Activated naive CD4-positive, alpha-beta T cell treated with anti-CD3 and anti-CD28 coated beads, Interleukin-2, amount 50 U/mL, for 24 hours (primary cell): ENCODE measurements around the gene AGRN.

Experiments used
- H3K27ac Mint-ChIP-seq: one replicate; pipeline ENCODE4 v1.8.0; 2021; ENCODE audit warnings: mild to moderate bottlenecking, mixed read lengths
- H3K27me3 Mint-ChIP-seq: one replicate; pipeline ENCODE4 v1.8.0; 2021; ENCODE audit warnings: mixed read lengths
- H3K36me3 Mint-ChIP-seq: one replicate; pipeline ENCODE4 v1.8.0; 2021; ENCODE audit warnings: mixed read lengths
- H3K4me1 Mint-ChIP-seq: one replicate; pipeline ENCODE4 v1.8.0; 2021; ENCODE audit warnings: mixed read lengths
- H3K4me3 Mint-ChIP-seq: one replicate; pipeline ENCODE4 v1.8.0; 2021; ENCODE audit warnings: mild to moderate bottlenecking, mixed read lengths
- H3K9me3 Mint-ChIP-seq: one replicate; pipeline ENCODE4 v1.8.0; 2021; ENCODE audit warnings: mixed read lengths

AGRN gene

DNA sequence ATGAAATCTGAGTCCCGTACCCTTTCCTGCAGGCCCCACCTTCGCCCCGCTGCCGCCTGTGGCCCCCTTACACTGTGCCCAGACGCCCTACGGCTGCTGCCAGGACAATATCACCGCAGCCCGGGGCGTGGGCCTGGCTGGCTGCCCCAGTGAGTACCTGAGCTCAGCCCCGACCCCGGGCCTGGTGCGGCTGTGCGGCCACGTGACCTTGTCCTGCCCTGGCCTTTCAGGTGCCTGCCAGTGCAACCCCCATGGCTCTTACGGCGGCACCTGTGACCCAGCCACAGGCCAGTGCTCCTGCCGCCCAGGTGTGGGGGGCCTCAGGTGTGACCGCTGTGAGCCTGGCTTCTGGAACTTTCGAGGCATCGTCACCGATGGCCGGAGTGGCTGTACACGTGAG lies 25.2 kb downstream of the AGRN start:
- H3K4me3 Mint-ChIP-seq, result no peak overlapping the region
- no peaks in the 10 kb centered on the region for H3K4me1 Mint-ChIP-seq

DNA sequence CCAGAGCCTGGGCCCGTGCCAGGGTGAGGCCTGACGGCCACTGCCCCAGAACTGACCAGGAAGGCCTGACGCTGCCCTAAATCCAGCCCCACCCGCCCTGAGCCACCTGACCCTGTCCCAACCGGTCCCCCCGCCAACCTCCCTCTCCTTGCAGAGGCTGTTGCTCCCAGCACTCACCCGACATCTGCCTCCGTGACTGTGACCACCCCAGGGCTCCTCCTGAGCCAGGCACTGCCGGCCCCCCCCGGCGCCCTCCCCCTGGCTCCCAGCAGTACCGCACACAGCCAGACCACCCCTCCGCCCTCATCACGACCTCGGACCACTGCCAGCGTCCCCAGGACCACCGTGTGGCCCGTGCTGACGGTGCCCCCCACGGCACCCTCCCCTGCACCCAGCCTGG lies 26.3 kb downstream of the AGRN start:
- no peak overlapping the region for H3K27ac Mint-ChIP-seq
- H3K36me3 Mint-ChIP-seq, result no peaks in the 10 kb centered on the region
- H3K4me1 Mint-ChIP-seq, result no peaks in the 10 kb centered on the region
- no peaks in the 10 kb centered on the region for H3K27me3 Mint-ChIP-seq
- H3K4me3 Mint-ChIP-seq, result no peak overlapping the region
- H3K9me3 Mint-ChIP-seq, result no peaks in the 10 kb centered on the region

More for the DNA sequence above, 25.2 kb downstream of the AGRN start:
- Mint-ChIP-seq H3K27me3 (no peaks in the 10 kb centered on the region), H3K9me3 (no peaks in the 10 kb centered on the region), H3K27ac (no peak overlapping the region), H3K36me3 (no peaks in the 10 kb centered on the region)

- H3K27me3 Mint-ChIP-seq, result no peaks in the 10 kb centered on the region
- H3K4me3 Mint-ChIP-seq, result no peak overlapping the region
- no peaks in the 10 kb centered on the region for H3K36me3 Mint-ChIP-seq
- H3K4me1 Mint-ChIP-seq, result no peaks in the 10 kb centered on the region
- no peak overlapping the region for H3K27ac Mint-ChIP-seq
- no peaks in the 10 kb centered on the region for H3K9me3 Mint-ChIP-seq
These were observed 26.8 kb downstream of the AGRN start for GRCh38 chr1:1046767-1047166.

- H3K4me3 Mint-ChIP-seq, result no peak overlapping the region
- H3K27me3 Mint-ChIP-seq, result no peaks in the 10 kb centered on the region
- H3K4me1 Mint-ChIP-seq, result no peaks in the 10 kb centered on the region
- H3K27ac Mint-ChIP-seq, result no peak overlapping the region
- H3K9me3 Mint-ChIP-seq, result no peaks in the 10 kb centered on the region
- H3K36me3 Mint-ChIP-seq, result no peaks in the 10 kb centered on the region
These were observed 27.5 kb downstream of the AGRN start for GRCh38 chr1:1047407-1047806.

DNA sequence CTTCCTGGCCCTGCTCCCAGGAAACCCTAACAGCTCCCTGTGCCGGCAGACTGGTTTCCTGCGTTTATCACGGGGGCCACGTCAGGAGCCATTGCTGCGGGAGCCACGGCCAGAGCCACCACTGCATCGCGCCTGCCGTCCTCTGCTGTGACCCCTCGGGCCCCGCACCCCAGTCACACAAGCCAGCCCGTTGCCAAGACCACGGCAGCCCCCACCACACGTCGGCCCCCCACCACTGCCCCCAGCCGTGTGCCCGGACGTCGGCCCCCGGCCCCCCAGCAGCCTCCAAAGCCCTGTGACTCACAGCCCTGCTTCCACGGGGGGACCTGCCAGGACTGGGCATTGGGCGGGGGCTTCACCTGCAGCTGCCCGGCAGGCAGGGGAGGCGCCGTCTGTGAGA lies 28.0 kb downstream of the AGRN start:
- no peaks in the 10 kb centered on the region for H3K4me1 Mint-ChIP-seq
- no peaks in the 10 kb centered on the region for H3K36me3 Mint-ChIP-seq
- H3K27ac Mint-ChIP-seq, result no peak overlapping the region

DNA sequence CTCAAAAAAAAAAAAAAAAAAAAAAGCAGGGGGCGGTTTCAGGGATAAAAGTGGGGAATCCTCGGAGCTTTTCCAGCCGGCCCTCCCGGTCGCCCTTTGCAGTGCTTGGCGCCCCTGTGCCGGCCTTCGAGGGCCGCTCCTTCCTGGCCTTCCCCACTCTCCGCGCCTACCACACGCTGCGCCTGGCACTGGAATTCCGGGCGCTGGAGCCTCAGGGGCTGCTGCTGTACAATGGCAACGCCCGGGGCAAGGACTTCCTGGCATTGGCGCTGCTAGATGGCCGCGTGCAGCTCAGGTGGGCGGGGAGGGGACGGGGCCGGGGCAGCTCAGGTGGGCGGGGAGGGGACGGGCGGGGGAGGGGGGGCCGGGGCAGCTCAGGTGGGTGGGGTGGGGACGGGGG lies 28.8 kb downstream of the AGRN start:
- no peaks in the 10 kb centered on the region for H3K36me3 Mint-ChIP-seq
- no peaks in the 10 kb centered on the region for H3K4me1 Mint-ChIP-seq
- no peak overlapping the region for H3K27ac Mint-ChIP-seq

More for the DNA sequence above, 28.0 kb downstream of the AGRN start:
- no peaks in the 10 kb centered on the region for H3K9me3 Mint-ChIP-seq
- H3K27me3 Mint-ChIP-seq, result no peaks in the 10 kb centered on the region
- H3K4me3 Mint-ChIP-seq, result no peak overlapping the region

GRCh38 chr1:1049318-1050165 lies 29.6 kb downstream of the AGRN start:
- Mint-ChIP-seq H3K27ac (no peak overlapping the region), H3K4me1 (no peaks in the 10 kb centered on the region), H3K4me3 (no peak overlapping the region), H3K9me3 (no peaks in the 10 kb centered on the region), H3K36me3 (no peaks in the 10 kb centered on the region), H3K27me3 (no peaks in the 10 kb centered on the region)

More for the DNA sequence above, 28.8 kb downstream of the AGRN start:
- no peaks in the 10 kb centered on the region for H3K9me3 Mint-ChIP-seq
- H3K4me3 Mint-ChIP-seq, result no peak overlapping the region
- no peaks in the 10 kb centered on the region for H3K27me3 Mint-ChIP-seq

DNA sequence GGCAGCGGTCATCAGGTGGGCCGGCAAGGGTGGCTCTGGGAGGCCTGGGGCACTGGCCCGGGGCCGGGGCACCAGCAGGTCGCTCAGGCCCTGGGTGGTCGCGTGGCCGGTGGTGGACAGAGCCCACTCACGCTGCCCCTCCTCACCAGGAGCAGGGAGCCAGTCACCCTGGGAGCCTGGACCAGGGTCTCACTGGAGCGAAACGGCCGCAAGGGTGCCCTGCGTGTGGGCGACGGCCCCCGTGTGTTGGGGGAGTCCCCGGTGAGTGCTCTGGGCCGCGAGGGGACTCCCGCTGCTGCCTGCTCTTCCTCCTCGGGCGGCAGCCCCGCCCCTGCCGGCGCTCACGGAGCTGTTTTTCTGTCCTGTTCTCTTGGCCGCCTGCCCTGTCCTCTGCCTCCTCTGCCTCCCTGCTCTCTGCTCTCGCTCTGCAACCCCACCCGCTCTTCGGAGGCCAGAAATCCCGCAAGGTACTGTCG lies 30.7 kb downstream of the AGRN start:
- Mint-ChIP-seq H3K9me3 (no peaks in the 10 kb centered on the region), H3K4me1 (no peaks in the 10 kb centered on the region), H3K36me3 (no peaks in the 10 kb centered on the region), H3K27me3 (no peaks in the 10 kb centered on the region), H3K27ac (no peak overlapping the region), H3K4me3 (no peak overlapping the region)

GRCh38 chr1:1051127-1051810 lies 31.3 kb downstream of the AGRN start:
- H3K9me3 Mint-ChIP-seq, result no peaks in the 10 kb centered on the region
- no peaks in the 10 kb centered on the region for H3K4me1 Mint-ChIP-seq
- no peak overlapping the region for H3K27ac Mint-ChIP-seq
- no peak overlapping the region for H3K4me3 Mint-ChIP-seq
- no peaks in the 10 kb centered on the region for H3K36me3 Mint-ChIP-seq
- H3K27me3 Mint-ChIP-seq, result no peaks in the 10 kb centered on the region

- Mint-ChIP-seq H3K4me1 (no peaks in the 10 kb centered on the region), H3K9me3 (no peaks in the 10 kb centered on the region), H3K27me3 (no peaks in the 10 kb centered on the region), H3K4me3 (no peak overlapping the region), H3K27ac (no peak overlapping the region), H3K36me3 (no peaks in the 10 kb centered on the region)
These were observed 32.3 kb downstream of the AGRN start for GRCh38 chr1:1052003-1052840.

DNA sequence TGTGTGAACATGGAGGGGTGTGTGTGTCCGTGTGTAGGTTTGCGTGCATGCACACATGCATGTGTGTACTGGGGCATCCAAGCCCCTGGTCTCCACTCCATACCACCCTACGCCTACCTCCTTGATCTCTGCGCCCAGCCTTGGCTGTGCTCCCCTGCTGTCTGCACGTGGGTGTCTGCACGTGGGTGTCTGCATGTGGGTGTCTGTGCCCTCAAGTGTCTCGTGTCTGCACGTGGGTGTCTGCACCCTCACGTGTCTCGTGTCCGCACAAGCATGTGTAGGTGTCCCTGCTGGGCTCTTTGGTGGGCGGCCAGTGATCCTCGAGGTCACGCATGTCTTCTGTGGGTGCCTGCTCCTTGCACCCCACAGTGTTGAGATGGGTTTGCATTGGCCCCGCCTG lies 33.1 kb downstream of the AGRN start:
- Mint-ChIP-seq H3K4me3 (no peak overlapping the region), H3K36me3 (no peaks in the 10 kb centered on the region), H3K4me1 (no peaks in the 10 kb centered on the region), H3K9me3 (no peaks in the 10 kb centered on the region), H3K27me3 (no peaks in the 10 kb centered on the region), H3K27ac (no peak overlapping the region)

- Mint-ChIP-seq H3K4me3 (no peak overlapping the region), H3K9me3 (no peaks in the 10 kb centered on the region), H3K27me3 (no peaks in the 10 kb centered on the region), H3K36me3 (no peaks in the 10 kb centered on the region), H3K4me1 (peaks cover under 1% of the 10 kb centered on the region), H3K27ac (no peak overlapping the region)
These were observed 33.8 kb downstream of the AGRN start for GRCh38 chr1:1053682-1054081.

DNA sequence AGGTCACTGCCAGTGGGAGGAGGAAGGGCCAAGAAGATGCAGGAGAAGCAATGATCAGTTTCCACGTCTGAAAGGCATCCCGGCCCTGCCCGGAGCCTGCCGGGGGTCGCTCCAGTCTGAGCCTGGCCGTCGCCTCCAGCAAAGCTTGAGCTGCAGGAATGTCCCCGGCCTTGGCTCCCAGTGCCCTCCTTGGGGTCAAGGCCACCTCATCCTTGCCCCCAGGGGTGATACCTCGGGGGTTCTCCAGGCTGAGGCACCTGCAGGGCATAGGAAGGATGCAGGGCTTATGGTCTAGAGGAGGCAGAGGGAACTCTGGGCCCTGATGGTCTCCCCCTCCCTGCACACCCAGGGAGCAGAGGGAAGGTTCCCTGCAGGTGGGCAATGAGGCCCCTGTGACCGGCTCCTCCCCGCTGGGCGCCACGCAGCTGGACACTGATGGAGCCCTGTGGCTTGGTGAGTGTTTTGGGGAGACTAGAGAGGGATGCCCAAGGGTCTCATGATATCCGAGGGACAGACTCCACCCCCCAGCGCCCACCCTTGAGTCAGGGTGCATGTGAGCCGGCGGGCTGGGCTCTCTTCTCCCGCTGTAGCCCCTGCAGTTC lies 34.3 kb downstream of the AGRN start:
- Mint-ChIP-seq H3K4me3 (no peak overlapping the region), H3K9me3 (no peaks in the 10 kb centered on the region), H3K27ac (no peak overlapping the region), H3K36me3 (no peaks in the 10 kb centered on the region), H3K4me1 (peaks cover 4% of the 10 kb centered on the region), H3K27me3 (no peaks in the 10 kb centered on the region)

DNA sequence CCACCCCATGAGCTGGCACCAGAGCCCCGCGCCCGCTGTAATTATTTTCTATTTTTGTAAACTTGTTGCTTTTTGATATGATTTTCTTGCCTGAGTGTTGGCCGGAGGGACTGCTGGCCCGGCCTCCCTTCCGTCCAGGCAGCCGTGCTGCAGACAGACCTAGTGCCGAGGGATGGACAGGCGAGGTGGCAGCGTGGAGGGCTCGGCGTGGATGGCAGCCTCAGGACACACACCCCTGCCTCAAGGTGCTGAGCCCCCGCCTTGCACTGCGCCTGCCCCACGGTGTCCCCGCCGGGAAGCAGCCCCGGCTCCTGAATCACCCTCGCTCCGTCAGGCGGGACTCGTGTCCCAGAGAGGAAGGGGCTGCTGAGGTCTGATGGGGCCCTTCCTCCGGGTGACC lies 35.1 kb downstream of the AGRN start:
- Mint-ChIP-seq H3K27ac (no peak overlapping the region), H3K9me3 (no peaks in the 10 kb centered on the region), H3K27me3 (no peaks in the 10 kb centered on the region), H3K36me3 (no peaks in the 10 kb centered on the region), H3K4me1 (peaks cover 4% of the 10 kb centered on the region), H3K4me3 (no peak overlapping the region)
